ENCODE results near the gene MTMR3. TPM values are rescaled to one million over a fixed set of nuclear protein-coding genes. Genes with fewer than 3 reads are reported as not detected.

The MTMR3 gene
- total and polyA plus RNA-seq, 2 of the 8 experiments (the other 6 are each of a cell fraction or from before 2014, with no cell fraction given), result 16.9 to 18.5 TPM

DNA sequence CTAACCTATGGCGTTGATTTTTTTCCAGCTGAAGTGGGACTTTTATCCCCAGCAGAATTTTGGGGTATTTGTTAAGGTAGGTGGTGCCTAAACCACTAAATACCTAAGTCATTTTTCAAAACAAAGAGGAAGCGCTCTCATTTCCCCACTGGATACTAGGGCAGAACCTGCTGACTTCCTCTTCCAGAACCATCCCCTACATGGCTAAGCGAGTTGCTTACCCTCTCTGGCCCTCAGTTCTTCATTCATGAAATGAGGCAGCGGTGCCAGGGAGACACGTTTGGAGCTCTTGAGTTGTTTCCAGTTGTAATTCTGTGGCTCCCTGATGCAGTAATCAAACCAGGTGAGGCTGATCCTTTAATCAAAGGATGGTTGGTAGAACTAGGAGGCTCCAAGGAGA lies 10.0 kb upstream of the MTMR3 start:
- H4K91ac ChIP-seq (replicated peaks; ENCODE audit: insufficient read length, low read length), result no peak overlapping the region
- TF ChIP-seq, protein P1, sequence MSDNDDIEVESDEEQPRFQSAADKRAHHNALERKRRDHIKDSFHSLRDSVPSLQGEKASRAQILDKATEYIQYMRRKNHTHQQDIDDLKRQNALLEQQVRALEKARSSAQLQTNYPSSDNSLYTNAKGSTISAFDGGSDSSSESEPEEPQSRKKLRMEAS (IDR thresholded peaks at IDR 0.05), result no peak
- TF ChIP-seq TCF12 (IDR thresholded peaks at IDR 0.05; ENCODE audit: low read depth, low read length) (no peak), JUN (IDR thresholded peaks at IDR 0.05; ENCODE audit: low read depth, low read length) (no peak), FOSL1 (IDR thresholded peaks at IDR 0.05; ENCODE audit: insufficient read depth, low read depth, low read length) (no peak), YY1 (IDR thresholded peaks at IDR 0.05; ENCODE audit: low read depth, low read length) (no peak), TAF1 (IDR thresholded peaks at IDR 0.05; ENCODE audit: low read depth, low read length) (no peak), KDM5A (IDR thresholded peaks at IDR 0.05; ENCODE audit: low read length) (no peak), MAFK (IDR thresholded peaks at IDR 0.05; ENCODE audit: low read depth, low read length) (no peak), SP2 (IDR thresholded peaks at IDR 0.05; ENCODE audit: low read length) (no peak), CHD1 (IDR thresholded peaks at IDR 0.05; ENCODE audit: low read depth, low read length) (no peak)
- TF ChIP-seq, protein P2, sequence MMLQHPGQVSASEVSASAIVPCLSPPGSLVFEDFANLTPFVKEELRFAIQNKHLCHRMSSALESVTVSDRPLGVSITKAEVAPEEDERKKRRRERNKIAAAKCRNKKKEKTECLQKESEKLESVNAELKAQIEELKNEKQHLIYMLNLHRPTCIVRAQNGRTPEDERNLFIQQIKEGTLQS (IDR thresholded peaks at IDR 0.05; ENCODE audit: insufficient read depth, low read depth, low read length), result no peak
- TF ChIP-seq, protein P3, sequence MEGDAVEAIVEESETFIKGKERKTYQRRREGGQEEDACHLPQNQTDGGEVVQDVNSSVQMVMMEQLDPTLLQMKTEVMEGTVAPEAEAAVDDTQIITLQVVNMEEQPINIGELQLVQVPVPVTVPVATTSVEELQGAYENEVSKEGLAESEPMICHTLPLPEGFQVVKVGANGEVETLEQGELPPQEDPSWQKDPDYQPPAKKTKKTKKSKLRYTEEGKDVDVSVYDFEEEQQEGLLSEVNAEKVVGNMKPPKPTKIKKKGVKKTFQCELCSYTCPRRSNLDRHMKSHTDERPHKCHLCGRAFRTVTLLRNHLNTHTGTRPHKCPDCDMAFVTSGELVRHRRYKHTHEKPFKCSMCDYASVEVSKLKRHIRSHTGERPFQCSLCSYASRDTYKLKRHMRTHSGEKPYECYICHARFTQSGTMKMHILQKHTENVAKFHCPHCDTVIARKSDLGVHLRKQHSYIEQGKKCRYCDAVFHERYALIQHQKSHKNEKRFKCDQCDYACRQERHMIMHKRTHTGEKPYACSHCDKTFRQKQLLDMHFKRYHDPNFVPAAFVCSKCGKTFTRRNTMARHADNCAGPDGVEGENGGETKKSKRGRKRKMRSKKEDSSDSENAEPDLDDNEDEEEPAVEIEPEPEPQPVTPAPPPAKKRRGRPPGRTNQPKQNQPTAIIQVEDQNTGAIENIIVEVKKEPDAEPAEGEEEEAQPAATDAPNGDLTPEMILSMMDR (IDR thresholded peaks at IDR 0.05; ENCODE audit: control extremely low read depth in 1 of 3, insufficient read depth in 1 of 3, low read depth in 1 of 3, low read length in 3 of 3), result no peak

More for the DNA sequence above, 10.0 kb upstream of the MTMR3 start:
- H3K14ac ChIP-seq (ENCODE audit: insufficient read length), result no peak overlapping the region
- no peaks in the 10 kb centered on the region for H3K36me3 ChIP-seq (ENCODE audit: control insufficient read depth in 2 of 4, insufficient read depth in 4 of 4, low read length in 3 of 4)
- 93% methylated on average over 5 of the region's 5 CpGs; no CpG with 5 or more reads in 1 of the 2 experiments for whole genome bisulfite sequencing, 2 experiments (ENCODE audit: extremely low coverage in 1 of 2, insufficient coverage in 1 of 2, insufficient read length in 1 of 2, insufficient replicate concordance in 2 of 2, low coverage in 1 of 2, low lambda C conversion rate in 2 of 2, missing lambda C conversion rate in 1 of 2)
- no peak overlapping the region for H2BK15ac ChIP-seq (ENCODE audit: low read length)
- H3K9me3 ChIP-seq (ENCODE audit: insufficient read depth in 2 of 2, low read depth in 1 of 2, low read length in 1 of 2), result no peaks in the 10 kb centered on the region
- no peak overlapping the region for H2AFZ ChIP-seq (ENCODE audit: low read length)
- H3K27ac ChIP-seq (ENCODE audit: low read depth, low read length), result no peak overlapping the region
- no peak overlapping the region for H3K4me2 ChIP-seq (ENCODE audit: insufficient read depth in 1 of 2, low read depth in 2 of 2, low read length in 2 of 2)
- no peak overlapping the region for H4K8ac ChIP-seq (ENCODE audit: extremely low read depth, insufficient read depth, low read length)
- H2AK5ac ChIP-seq (ENCODE audit: low read depth, low read length), result no peak overlapping the region
- H2BK12ac ChIP-seq (ENCODE audit: low read depth, low read length), result 0 out of 2 replicates have a peak overlapping the region, but pooled peaks have one; percentile 29
- H3K23ac ChIP-seq (ENCODE audit: insufficient read length), result no peak overlapping the region
- H3K56ac ChIP-seq (replicated peaks; ENCODE audit: insufficient read length, low read depth, low read length), result no peak overlapping the region
- CTCF ChIA-PET (ENCODE audit: partially characterized antibody), result interaction anchor here (1.1 kb wide), 3 partner anchors 8 to 132 kb away, joined by 3 to 4 read pairs (median 3); no protein-coding TSS in a partner anchor
- H2BK120ac ChIP-seq (replicated peaks; ENCODE audit: low read depth, low read length), result no peak overlapping the region
- H3K23me2 ChIP-seq (ENCODE audit: low read depth, low read length), result no peaks in the 10 kb centered on the region
- DNase-seq (ENCODE audit: low read depth in 1 of 2, low spot score in 2 of 2), result peak in 1 of 2 experiments; percentile 13
- H3K4ac ChIP-seq (replicated peaks; ENCODE audit: insufficient read length, low read depth, low read length), result no peak overlapping the region
- H2BK5ac ChIP-seq (ENCODE audit: low read depth, low read length), result no peak overlapping the region
- H3K9ac ChIP-seq (replicated peaks in 1 of 4; ENCODE audit: extremely low read depth in 1 of 4, low read depth in 3 of 4, low read length in 3 of 4), result no peak overlapping the region
- POLR2A ChIA-PET (ENCODE audit: partially characterized antibody), result no interaction called here
- H3K4me1 ChIP-seq (replicated peaks in 1 of 4; ENCODE audit: control insufficient read depth in 3 of 4, insufficient read depth in 4 of 4, low read length in 3 of 4), result peaks cover 0 to 9% (median 4%) of the 10 kb centered on the region in 4 experiments; a peak in 5 of 7 replicates
- H3K4me3 ChIP-seq (ENCODE audit: extremely low read depth in 1 of 4, insufficient read depth in 2 of 4, low read depth in 3 of 4, low read length in 4 of 4), result no peak overlapping the region
- H3K27me3 ChIP-seq (replicated peaks in 1 of 4; ENCODE audit: control insufficient read depth in 3 of 4, extremely low read depth in 1 of 4, insufficient read depth in 3 of 4, low read length in 3 of 4), result no peaks in the 10 kb centered on the region
- no peak overlapping the region for H3K18ac ChIP-seq (ENCODE audit: extremely low read depth, low read length)
- H2BK20ac ChIP-seq (ENCODE audit: low read length), result no peak overlapping the region
- no peaks in the 10 kb centered on the region for H3K79me1 ChIP-seq (ENCODE audit: low read depth, low read length)
- no peak overlapping the region for H4K5ac ChIP-seq (ENCODE audit: insufficient read length, low read depth, low read length)
- no peaks in the 10 kb centered on the region for H3K79me2 ChIP-seq (ENCODE audit: control insufficient read depth in 1 of 2, insufficient read depth in 2 of 2, low read length in 2 of 2)
- FAIRE-seq, result no peak
- H4K20me1 ChIP-seq (replicated peaks in 1 of 2; ENCODE audit: control insufficient read depth in 1 of 2, insufficient read depth in 2 of 2, low read length in 2 of 2), result no peaks in the 10 kb centered on the region
